ENCODE results near the gene WWOX. TPM values are rescaled to one million over a fixed set of nuclear protein-coding genes. Genes with fewer than 3 reads are reported as not detected.

WWOX gene
- total and polyA plus RNA-seq, 2 of the 8 experiments (the other 6 are each of a cell fraction or from before 2014, with no cell fraction given) = 5.4 to 16.7 TPM

- TF ChIP-seq ATF2 (IDR thresholded peaks at IDR 0.05; ENCODE audit: low read length) (no peak), HDAC2 (IDR thresholded peaks at IDR 0.05; ENCODE audit: borderline replicate concordance in 1 of 2, low read depth in 2 of 2, low read length in 2 of 2) (no peak), YY1 (IDR thresholded peaks at IDR 0.05; ENCODE audit: low read depth, low read length) (no peak)
Observed at GRCh38 chr16:78976212-78976611, 876.8 kb downstream of the WWOX start (continued).

All from H1 (cell line).